HUES6 (cell line): ENCODE results near the gene TRIM27.
"Not testable (repeated sequence)": the region's sequence is repeated elsewhere in the genome, so short reads cannot be mapped to it uniquely, and the experiment has no call there.

Experiments used
- H3K27ac ChIP-seq: 2 replicates; pipeline ENCODE4 v1.7.0; 2013; ENCODE audit warnings: low read depth, mild to moderate bottlenecking, low read length, inconsistent platforms
- H3K27me3 ChIP-seq: 2 replicates; pipeline ENCODE4 v1.6.1; 2013; ENCODE audit warnings: low read length; ENCODE audit not compliant: control insufficient read depth, insufficient read depth
- H3K36me3 ChIP-seq: 2 replicates; pipeline ENCODE4 v1.6.1; 2013; ENCODE audit warnings: low read length; ENCODE audit not compliant: control insufficient read depth, insufficient read depth
- H3K4me1 ChIP-seq: 2 replicates; pipeline ENCODE4 v1.6.1; 2013; ENCODE audit warnings: low read length; ENCODE audit not compliant: control insufficient read depth, insufficient read depth
- H3K4me3 ChIP-seq: 2 replicates; pipeline ENCODE4 v1.5.1; 2013; ENCODE audit warnings: low read depth, low read length
- H3K9ac ChIP-seq: one replicate; pipeline ENCODE4 v1.6.1; 2013; ENCODE audit warnings: mild to moderate bottlenecking, low read length
- H3K9me3 ChIP-seq: 2 replicates; pipeline ENCODE4 v1.6.1; 2013; ENCODE audit warnings: low read depth, low read length; ENCODE audit not compliant: control insufficient read depth, insufficient read depth

TRIM27 gene

GRCh38 chr6:28872157-28872817 lies 51.5 kb downstream of the TRIM27 start:
- peaks cover 12% of the 10 kb centered on the region for H3K9me3 ChIP-seq
- H3K9ac ChIP-seq, H3K4me3 ChIP-seq, H3K27me3 ChIP-seq, H3K36me3 ChIP-seq: not testable (repeated sequence)
- peak overlapping the region; percentile 53; the same call in 1 of the 2 replicates for H3K27ac ChIP-seq
- peaks cover 12% of the 10 kb centered on the region for H3K4me1 ChIP-seq

- no peaks in the 10 kb centered on the region for H3K27me3 ChIP-seq
- H3K36me3 ChIP-seq, result no peaks in the 10 kb centered on the region
- H3K4me1 ChIP-seq, result peaks cover 12% of the 10 kb centered on the region
- no peak overlapping the region for H3K4me3 ChIP-seq
- peaks cover 12% of the 10 kb centered on the region for H3K9me3 ChIP-seq
- H3K9ac ChIP-seq, result no peak overlapping the region
- H3K27ac ChIP-seq, result peak overlapping the region; percentile 53; the same call in 1 of the 2 replicates
Observed at GRCh38 chr6:28871335-28872156, 52.2 kb downstream of the TRIM27 start.

- H3K27ac ChIP-seq, result no peak overlapping the region
- H3K9ac ChIP-seq, result no peak overlapping the region
- H3K27me3 ChIP-seq, result no peaks in the 10 kb centered on the region
- no peak overlapping the region for H3K4me3 ChIP-seq
- no peaks in the 10 kb centered on the region for H3K4me1 ChIP-seq
- no peaks in the 10 kb centered on the region for H3K36me3 ChIP-seq
- peaks cover 12% of the 10 kb centered on the region for H3K9me3 ChIP-seq
Observed at GRCh38 chr6:28868873-28869272, 54.9 kb downstream of the TRIM27 start.

GRCh38 chr6:28867086-28867409 lies 56.7 kb downstream of the TRIM27 start:
- Histone ChIP-seq H3K27ac (peak overlapping the region; percentile 68; the same call in 1 of the 2 replicates), H3K4me1 (no peaks in the 10 kb centered on the region), H3K4me3 (peak overlapping the region; percentile 75), H3K36me3 (no peaks in the 10 kb centered on the region), H3K27me3 (no peaks in the 10 kb centered on the region), H3K9ac (peak overlapping the region; percentile 86), H3K9me3 (peaks cover 12% of the 10 kb centered on the region)

GRCh38 chr6:28866205-28867085 lies 57.3 kb downstream of the TRIM27 start:
- Histone ChIP-seq H3K4me3 (peak overlapping the region; percentile 75), H3K9ac (peak overlapping the region; percentile 86), H3K27ac (peak overlapping the region; percentile 68; the same call in 1 of the 2 replicates)
- H3K36me3 ChIP-seq, H3K27me3 ChIP-seq, H3K4me1 ChIP-seq, H3K9me3 ChIP-seq: not testable (repeated sequence)

GRCh38 chr6:28865401-28866204 lies 58.2 kb downstream of the TRIM27 start:
- H3K27ac ChIP-seq, result no peak overlapping the region; the same call in 1 of the 2 replicates
- H3K9me3 ChIP-seq, result no peaks in the 10 kb centered on the region; the same call in 1 of the 2 replicates
- no peaks in the 10 kb centered on the region for H3K36me3 ChIP-seq
- no peaks in the 10 kb centered on the region for H3K27me3 ChIP-seq
- H3K4me1 ChIP-seq, result no peaks in the 10 kb centered on the region
- no peak overlapping the region for H3K9ac ChIP-seq
- peak overlapping the region; percentile 75 for H3K4me3 ChIP-seq

- Histone ChIP-seq H3K27me3 (no peaks in the 10 kb centered on the region), H3K9me3 (no peaks in the 10 kb centered on the region), H3K36me3 (no peaks in the 10 kb centered on the region), H3K4me1 (no peaks in the 10 kb centered on the region), H3K9ac (peak overlapping the region; percentile 55), H3K4me3 (peak overlapping the region; percentile 86), H3K27ac (no peak overlapping the region)
Observed at GRCh38 chr6:28864326-28864923, 59.4 kb downstream of the TRIM27 start.

GRCh38 chr6:28863604-28864325 lies 60.0 kb downstream of the TRIM27 start:
- Histone ChIP-seq H3K27ac (no peak overlapping the region), H3K27me3 (no peaks in the 10 kb centered on the region), H3K9ac (peak overlapping the region; percentile 55), H3K4me3 (peak overlapping the region; percentile 86), H3K4me1 (no peaks in the 10 kb centered on the region), H3K36me3 (no peaks in the 10 kb centered on the region), H3K9me3 (no peaks in the 10 kb centered on the region)

GRCh38 chr6:28862077-28862476 lies 61.7 kb downstream of the TRIM27 start:
- Histone ChIP-seq H3K4me3 (no peak overlapping the region), H3K27me3 (no peaks in the 10 kb centered on the region), H3K4me1 (no peaks in the 10 kb centered on the region), H3K36me3 (no peaks in the 10 kb centered on the region), H3K9ac (no peak overlapping the region), H3K27ac (no peak overlapping the region), H3K9me3 (no peaks in the 10 kb centered on the region)
